Measurements from ENCODE around the gene YTHDF1. TPM values are rescaled to one million over a fixed set of nuclear protein-coding genes. Genes with fewer than 3 reads are reported as not detected.

YTHDF1 gene
- total RNA-seq, 1 donor from 2014 or later: 59.0 TPM

DNA sequence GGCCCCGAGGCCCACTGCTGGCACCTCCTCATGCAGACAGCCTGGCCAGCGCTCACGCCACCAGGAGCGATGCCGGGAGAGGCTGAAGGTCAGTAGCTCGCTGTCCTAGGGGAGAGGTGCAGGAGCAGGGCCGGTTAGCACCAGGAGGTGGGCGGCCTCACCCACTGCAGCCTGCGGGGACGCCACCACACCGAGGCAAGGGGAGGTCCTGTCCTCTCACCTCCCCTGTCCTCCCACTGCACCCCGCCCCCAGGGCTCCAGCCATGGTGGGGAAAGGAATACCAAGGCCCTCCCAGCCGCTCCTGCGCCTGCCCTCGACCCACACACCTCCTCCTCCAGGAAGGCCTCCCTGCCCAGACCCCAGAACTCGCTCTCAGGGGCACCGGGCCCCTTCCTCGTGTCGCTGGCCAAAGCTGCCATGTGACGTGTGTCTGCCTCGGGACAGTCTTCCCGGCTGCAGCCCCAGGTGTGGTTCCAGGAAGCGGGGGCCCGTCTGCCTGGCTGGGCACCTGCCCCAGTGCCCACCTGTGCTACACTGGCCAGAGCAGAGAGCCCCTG is 31.8 kb upstream of the YTHDF1 start:
- H3K27ac Mint-ChIP-seq (ENCODE audit: unreplicated experiment): no peak overlapping the region
- TF ChIP-seq, protein P1, sequence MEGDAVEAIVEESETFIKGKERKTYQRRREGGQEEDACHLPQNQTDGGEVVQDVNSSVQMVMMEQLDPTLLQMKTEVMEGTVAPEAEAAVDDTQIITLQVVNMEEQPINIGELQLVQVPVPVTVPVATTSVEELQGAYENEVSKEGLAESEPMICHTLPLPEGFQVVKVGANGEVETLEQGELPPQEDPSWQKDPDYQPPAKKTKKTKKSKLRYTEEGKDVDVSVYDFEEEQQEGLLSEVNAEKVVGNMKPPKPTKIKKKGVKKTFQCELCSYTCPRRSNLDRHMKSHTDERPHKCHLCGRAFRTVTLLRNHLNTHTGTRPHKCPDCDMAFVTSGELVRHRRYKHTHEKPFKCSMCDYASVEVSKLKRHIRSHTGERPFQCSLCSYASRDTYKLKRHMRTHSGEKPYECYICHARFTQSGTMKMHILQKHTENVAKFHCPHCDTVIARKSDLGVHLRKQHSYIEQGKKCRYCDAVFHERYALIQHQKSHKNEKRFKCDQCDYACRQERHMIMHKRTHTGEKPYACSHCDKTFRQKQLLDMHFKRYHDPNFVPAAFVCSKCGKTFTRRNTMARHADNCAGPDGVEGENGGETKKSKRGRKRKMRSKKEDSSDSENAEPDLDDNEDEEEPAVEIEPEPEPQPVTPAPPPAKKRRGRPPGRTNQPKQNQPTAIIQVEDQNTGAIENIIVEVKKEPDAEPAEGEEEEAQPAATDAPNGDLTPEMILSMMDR (conservative IDR thresholded peaks at IDR 0.05): no peak

GRCh38 chr20:63246490-63247288 is 30.8 kb upstream of the YTHDF1 start:
- TF ChIP-seq, protein P1 (conservative IDR thresholded peaks at IDR 0.05): no peak
- Mint-ChIP-seq H3K27me3 (ENCODE audit: low read depth) (no peaks in the 10 kb centered on the region), H3K9me3 (no peaks in the 10 kb centered on the region), H3K27ac (ENCODE audit: unreplicated experiment) (no peak overlapping the region), H3K36me3 (ENCODE audit: low read depth) (no peaks in the 10 kb centered on the region), H3K4me3 (no peak overlapping the region), H3K4me1 (peaks cover 25% of the 10 kb centered on the region)
- DNase-seq (ENCODE audit: low read depth, low spot score): no peak

More for the DNA sequence above, 31.8 kb upstream of the YTHDF1 start:
- no peak overlapping the region for H3K4me3 Mint-ChIP-seq
- DNase-seq (ENCODE audit: low read depth, low spot score): no peak
- no peaks in the 10 kb centered on the region for H3K9me3 Mint-ChIP-seq
- H3K36me3 Mint-ChIP-seq (ENCODE audit: low read depth): no peaks in the 10 kb centered on the region
- H3K27me3 Mint-ChIP-seq (ENCODE audit: low read depth): no peaks in the 10 kb centered on the region
- peaks cover 27% of the 10 kb centered on the region for H3K4me1 Mint-ChIP-seq

GRCh38 chr20:63244468-63244867 is 28.5 kb upstream of the YTHDF1 start:
- Mint-ChIP-seq H3K4me1 (peaks cover 12% of the 10 kb centered on the region), H3K27me3 (ENCODE audit: low read depth) (no peaks in the 10 kb centered on the region), H3K9me3 (no peaks in the 10 kb centered on the region), H3K4me3 (no peak overlapping the region), H3K36me3 (ENCODE audit: low read depth) (no peaks in the 10 kb centered on the region), H3K27ac (ENCODE audit: unreplicated experiment) (no peak overlapping the region)
- TF ChIP-seq, protein P1 (conservative IDR thresholded peaks at IDR 0.05): no peak
- no peak for DNase-seq (ENCODE audit: low read depth, low spot score)

GRCh38 chr20:63243604-63244247 is 27.8 kb upstream of the YTHDF1 start:
- TF ChIP-seq, protein P1 (conservative IDR thresholded peaks at IDR 0.05): no peak
- H3K27ac Mint-ChIP-seq (ENCODE audit: unreplicated experiment): no peak overlapping the region
- DNase-seq (ENCODE audit: low read depth, low spot score): no peak
- H3K27me3 Mint-ChIP-seq (ENCODE audit: low read depth): no peaks in the 10 kb centered on the region
- no peaks in the 10 kb centered on the region for H3K36me3 Mint-ChIP-seq (ENCODE audit: low read depth)
- H3K9me3 Mint-ChIP-seq: no peaks in the 10 kb centered on the region
- peak overlapping the region; percentile 31 for H3K4me3 Mint-ChIP-seq
- H3K4me1 Mint-ChIP-seq: peaks cover 8% of the 10 kb centered on the region

- DNase-seq (ENCODE audit: low read depth, low spot score): no peak
- no peak overlapping the region for H3K4me3 Mint-ChIP-seq
These were observed 26.8 kb upstream of the YTHDF1 start for GRCh38 chr20:63242736-63243135.

More at GRCh38 chr20:63242736-63243135, 26.8 kb upstream of the YTHDF1 start:
- TF ChIP-seq, protein P1 (conservative IDR thresholded peaks at IDR 0.05): no peak
- H3K27ac Mint-ChIP-seq (ENCODE audit: unreplicated experiment): no peak overlapping the region
- H3K4me1 Mint-ChIP-seq: peaks cover 4% of the 10 kb centered on the region
- no peaks in the 10 kb centered on the region for H3K9me3 Mint-ChIP-seq
- no peaks in the 10 kb centered on the region for H3K27me3 Mint-ChIP-seq (ENCODE audit: low read depth)
- H3K36me3 Mint-ChIP-seq (ENCODE audit: low read depth): no peaks in the 10 kb centered on the region

Data from neural crest cell (in vitro differentiated cells).